ENCODE results near the gene YIPF2.
"Not testable (repeated sequence)": the region's sequence is repeated elsewhere in the genome, so short reads cannot be mapped to it uniquely, and the experiment has no call there.

YIPF2 gene

DNA sequence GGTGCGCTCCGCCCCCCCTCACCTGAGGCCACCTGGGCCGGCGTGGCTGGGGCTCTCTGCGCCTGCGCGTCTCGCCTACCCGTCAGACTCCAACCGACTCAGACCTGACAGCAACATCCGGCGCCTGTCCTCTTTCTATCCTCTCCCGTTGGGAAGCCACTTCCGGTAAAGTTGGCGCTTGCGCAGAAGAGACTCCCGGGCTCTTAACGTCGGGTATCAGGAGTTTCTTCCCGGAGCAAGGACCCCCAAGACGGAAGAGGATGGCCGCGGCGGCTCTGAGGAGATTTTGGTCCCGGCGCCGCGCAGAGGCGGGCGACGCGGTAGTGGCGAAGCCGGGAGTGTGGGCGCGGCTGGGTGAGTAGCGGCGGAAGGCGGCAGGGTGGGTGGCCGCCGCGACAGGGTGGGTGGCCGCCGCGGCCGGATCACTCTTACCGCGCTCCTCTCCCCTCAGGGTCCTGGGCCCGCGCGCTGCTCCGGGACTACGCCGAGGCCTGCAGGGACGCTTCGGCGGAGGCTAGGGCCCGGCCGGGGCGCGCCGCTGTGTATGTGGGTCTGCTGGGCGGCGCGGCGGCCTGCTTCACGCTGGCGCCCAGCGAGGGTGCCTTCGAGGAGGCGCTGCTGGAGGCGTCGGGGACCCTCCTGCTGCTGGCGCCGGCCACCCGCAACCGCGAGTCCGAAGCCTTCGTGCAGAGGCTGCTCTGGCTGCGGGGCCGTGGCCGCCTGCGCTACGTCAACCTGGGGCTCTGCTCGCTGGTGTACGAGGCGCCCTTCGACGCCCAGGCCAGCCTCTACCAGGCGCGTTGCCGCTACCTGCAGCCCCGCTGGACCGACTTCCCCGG is at the start of gene YIPF2, which contains the start of gene TIMM29:
Gene YIPF2, minus strand, starts transcription at position 77 of the 839 bp plus-strand sequence. CDS start 229 bp downstream, outside the sequence.
Gene TIMM29, plus strand, starts transcription at position 249 of the 839 bp plus-strand sequence. Its CDS starts 12 bp downstream, at position 261.
- DNase-seq: peak; percentile 98

GRCh38 chr19:10977742-10978092 is 49.3 kb upstream of the YIPF2 start:
- DNase-seq: no peak

- DNase-seq: no peak
Observed at GRCh38 chr19:10976131-10976892, 47.9 kb upstream of the YIPF2 start.

DNA sequence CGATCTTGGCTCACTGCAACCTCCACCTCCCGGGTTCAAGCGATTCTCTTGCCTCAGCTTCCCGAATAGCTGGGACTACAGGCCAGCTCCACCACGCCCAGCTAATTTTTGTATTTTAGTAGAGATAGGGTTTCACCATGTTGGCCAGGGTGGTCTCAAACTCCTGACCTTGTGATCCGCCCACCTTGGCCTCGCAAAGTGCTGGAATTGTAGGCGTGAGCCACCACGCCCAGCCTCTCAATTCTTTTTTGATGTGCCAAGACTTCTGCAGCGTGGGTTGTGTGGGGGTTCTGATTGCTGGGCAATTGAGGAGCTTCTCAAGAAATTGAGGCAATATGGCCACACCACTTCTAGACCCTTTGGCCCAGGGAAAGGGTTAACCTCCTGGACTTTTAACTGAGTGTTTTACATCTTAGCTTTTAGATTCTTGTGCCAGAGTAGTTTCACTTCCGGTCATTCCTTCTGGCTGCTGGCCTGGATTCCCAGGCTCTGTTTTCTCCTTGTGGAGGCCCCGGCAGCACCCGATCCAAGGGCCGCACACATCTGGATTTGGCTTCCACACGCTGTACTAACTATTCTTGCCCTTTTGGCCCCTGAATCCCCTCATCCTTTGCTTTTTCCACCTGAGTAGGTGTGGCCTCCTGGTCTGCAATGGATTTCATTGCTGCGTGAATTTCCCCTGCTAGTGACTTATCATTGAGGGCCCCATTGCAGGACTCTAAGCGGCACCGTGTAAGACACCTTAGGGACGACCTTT is 47.1 kb upstream of the YIPF2 start:
- DNase-seq: no peak

DNA sequence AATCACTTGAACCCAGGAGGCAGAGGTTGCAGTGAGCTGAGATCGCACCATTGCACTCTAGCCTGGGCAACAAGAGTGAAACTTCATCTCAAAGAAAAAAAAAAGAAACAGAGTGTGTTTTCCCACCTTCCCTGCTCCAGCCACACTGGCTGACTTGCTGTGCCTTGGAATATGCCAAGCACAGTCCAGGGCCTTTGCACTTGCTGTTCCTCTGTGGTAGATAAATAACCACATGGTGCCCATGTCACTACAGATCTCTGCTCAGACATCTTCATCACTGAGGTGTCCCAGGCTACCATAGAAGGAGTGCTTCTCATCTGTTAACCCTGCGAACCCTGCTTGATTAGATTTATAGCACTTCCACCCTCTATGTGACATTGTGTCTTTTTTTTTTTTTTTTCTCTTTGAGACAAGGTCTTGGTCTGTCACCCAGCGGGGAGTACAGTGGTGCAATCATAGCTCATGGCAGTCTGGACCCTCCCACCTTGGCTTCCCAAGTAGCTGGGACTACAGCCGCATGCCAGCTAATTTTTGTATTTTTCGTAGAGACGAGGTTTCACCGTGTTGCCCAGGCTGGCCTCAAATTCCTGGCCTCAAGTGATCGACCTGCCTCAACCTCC is 42.8 kb upstream of the YIPF2 start:
- DNase-seq: no peak

DNA sequence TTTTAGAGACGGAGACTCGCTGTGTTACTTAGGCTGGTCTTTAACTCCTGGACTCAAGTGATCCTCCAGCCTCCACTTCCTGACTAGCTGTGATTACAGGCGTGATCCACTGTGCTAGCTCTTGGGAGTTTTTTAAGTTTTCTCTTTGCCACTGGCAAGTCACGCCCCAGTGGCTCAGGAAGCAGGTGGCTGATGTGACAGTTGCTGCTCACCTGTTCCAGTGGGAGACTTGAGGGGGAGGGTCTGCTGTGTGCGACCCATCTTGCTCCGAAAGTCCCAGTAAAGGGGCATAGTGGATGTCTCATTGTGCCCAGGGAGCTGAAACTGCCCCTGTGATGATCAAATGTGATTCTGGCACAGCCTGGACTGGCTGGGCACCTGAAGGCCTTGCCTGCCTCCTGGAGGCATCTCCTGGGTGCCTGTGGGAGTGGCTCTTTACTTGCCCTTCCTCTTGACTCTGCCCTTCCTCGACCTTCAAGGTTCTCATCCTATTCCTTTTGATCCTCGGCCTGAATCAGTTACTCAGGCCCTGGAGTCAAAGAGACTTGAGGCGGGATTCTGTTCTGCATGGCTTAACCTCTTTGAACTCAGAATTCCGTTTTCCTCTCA is 40.2 kb upstream of the YIPF2 start:
- no peak for DNase-seq

- no peak for DNase-seq
Observed at GRCh38 chr19:10966809-10967208, 38.4 kb upstream of the YIPF2 start.

DNA sequence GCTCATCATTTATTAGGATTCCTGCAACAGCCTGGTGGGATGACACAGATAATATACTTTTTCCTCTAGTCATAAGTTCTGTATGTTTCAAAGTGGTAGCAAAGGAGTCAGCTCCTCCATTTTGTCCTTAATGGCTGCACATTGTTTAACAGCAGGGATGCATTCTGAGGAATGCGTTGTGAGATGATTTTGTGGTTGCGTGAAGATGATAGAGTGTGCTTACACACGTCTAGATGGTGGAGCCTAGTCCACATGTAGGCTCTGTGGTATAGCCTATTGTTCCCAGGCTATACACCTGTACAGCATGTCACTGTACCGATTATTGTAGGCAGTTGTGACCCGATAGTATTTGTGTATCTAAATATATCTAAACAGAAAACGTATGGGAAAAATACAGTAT is 37.0 kb upstream of the YIPF2 start:
- no peak for DNase-seq

DNA sequence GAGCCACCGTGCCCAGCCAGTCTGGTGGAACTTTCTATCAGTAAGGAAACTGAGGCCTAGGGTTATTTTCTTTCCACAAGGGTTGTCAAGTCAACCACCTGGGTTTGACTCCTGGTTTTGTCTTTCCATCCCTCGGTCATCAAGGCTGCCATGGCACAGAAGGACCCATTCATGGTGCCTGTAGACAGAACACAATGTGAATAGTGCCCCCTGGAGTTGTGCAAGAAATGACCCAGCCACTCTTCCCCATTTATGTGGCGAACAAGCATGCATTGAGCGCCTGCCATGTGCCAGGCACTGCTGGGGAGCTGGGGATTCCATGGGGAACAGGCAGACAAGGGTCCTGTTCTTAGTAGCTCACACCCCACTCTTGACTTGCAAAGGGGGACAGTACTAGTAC is 36.5 kb upstream of the YIPF2 start:
- DNase-seq: no peak

GRCh38 chr19:10963865-10964264 is 35.4 kb upstream of the YIPF2 start:
- no peak for DNase-seq

- DNase-seq: no peak
Observed at GRCh38 chr19:10962863-10963262, 34.4 kb upstream of the YIPF2 start.

DNA sequence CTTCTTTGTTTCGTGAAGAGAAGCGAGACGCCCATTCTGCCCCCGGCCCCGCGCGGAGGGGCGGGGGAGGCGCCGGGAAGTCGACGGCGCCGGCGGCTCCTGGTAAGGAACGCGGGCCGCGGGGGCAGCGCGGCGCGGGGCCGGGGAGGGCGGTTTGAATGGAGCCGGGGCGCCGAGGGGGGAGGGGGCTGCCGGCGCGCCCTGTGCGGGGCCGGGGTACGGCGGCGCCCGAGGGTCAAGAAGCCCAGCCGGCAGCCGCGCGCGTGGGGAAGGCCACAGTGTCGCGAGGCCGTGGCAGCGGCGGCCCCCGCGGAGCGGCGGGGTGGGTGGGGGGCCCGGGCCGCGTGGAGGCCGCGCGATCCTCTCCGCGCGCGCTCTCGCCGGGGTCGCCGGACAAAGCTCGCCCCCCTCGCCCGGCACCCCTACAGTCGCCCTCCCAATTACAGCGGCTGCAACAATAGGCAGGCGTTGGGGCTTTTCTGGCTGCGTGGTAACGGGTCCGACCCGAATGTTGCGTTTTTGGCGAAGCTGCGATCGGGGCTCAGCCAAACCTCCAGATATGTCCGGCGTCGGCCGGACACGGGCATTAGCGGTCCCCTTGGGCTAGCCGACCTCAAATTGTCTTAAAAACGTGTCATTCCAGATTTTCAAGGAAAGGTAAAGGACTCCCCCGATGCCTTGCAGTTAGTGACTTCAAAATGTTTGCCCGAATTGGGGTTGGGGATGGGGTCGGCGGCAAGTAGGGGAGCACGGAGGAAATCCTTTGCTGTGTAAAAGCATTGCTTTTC is 32.8 kb upstream of the YIPF2 start:
- no peak for DNase-seq

- peak; percentile 97 for DNase-seq
Observed at GRCh38 chr19:10960314-10961072, 32.1 kb upstream of the YIPF2 start, which contains the start of gene SMARCA4. SMARCA4 (plus strand) TSS chr19:10961030; CDS start chr19:10984152, 23,122 bp downstream.

- not testable (repeated sequence) for DNase-seq
Observed at GRCh38 chr19:10959277-10959968, 31.0 kb upstream of the YIPF2 start.

DNA sequence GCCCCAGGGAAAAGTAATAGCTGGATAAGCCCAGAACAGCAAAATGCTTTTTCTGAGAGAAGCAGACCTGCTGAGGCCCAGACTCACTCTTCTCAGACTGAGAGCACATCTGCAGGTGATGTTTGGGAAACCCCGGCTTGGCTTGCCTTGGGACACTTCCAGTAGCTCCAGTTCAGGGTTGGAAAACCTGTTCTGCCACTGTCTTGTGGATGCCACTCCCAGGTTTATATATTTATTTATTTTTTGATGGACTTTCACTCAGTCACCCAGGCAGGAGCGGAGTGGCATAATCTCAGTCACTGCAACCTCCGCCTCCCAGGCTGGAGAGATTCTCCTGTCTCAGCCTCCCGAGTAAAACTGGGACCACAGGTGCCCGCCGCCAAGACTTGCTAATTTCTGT is 24.4 kb upstream of the YIPF2 start:
- no peak for DNase-seq

- DNase-seq: no peak
Observed at GRCh38 chr19:10946958-10947657, 18.7 kb upstream of the YIPF2 start.

DNA sequence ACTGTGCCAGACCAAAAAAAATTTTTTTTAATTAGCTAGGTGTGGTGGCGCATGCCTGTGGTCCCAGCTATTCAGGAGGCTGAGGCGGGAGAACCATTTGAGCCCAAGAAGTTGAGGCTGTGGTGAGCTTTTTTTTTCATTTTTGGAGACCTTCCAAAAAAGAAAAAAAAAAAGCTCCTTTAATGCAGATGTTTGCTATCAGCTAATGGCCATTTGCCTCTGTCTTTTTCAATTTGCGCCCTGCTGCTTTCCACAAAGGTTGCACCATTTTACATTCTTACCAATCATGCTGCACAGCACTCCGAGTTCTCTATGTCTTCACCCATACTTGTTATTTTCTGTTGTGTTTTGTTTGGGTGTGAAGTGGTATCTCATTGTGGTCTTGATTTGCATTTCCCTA is 16.8 kb upstream of the YIPF2 start:
- DNase-seq: no peak

DNA sequence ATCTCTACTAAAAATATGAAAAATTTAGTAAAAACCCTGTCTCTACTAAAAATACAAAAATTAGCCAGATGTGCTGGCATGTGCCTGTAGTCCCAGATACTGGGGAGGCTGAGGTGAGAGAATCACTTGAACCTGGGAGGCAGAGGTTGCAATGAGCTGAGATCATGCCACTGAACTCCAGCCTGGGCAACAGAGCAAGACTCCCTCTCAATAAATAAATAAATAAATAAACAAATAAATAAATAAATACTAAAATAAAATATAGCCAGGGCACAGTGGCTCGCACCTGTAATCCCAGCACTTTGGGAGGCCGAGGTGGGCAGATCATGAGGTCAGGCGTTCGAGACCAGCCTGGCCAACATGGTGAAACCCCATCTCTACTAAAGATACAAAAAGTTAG is 15.0 kb upstream of the YIPF2 start:
- not testable (repeated sequence) for DNase-seq

DNA sequence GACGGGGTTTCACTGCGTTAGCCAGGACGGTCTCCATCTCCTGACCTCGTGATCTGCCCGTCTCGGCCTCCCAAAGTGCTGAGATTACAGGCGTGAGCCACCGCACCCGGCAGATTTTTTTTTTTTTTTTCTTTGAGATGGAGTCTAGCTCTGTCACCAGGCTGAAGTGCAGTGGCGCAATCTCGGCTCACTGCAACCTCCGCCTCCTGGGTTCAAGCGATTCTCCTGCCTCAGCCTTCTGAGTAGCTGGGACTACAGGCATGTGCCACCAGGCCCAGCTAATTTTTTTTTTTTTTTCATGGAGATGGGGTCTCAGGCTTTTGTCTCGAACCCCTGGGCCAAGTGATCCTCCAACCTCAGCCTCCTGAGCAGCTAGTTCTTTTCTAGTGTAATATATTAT is 13.2 kb upstream of the YIPF2 start:
- not testable (repeated sequence) for DNase-seq

All from stimulated activated CD4-positive, alpha-beta T cell treated with anti-CD3 and anti-CD28 coated beads, Interleukin-1b, Interleukin-23, amount 100 ng/mL, for 48 hours (primary cell).